CD4-positive, alpha-beta T cell treated with Interleukin-15 for 4 hours (primary cell): Measurements from ENCODE around the gene ZNF565.
"Not testable (repeated sequence)": the region's sequence is repeated elsewhere in the genome, so short reads cannot be mapped to it uniquely, and the experiment has no call there.

Experiments
- DNase-seq: peaks from one replicate; pipeline ENCODE4 v3.0.0-alpha.2; 2020; ENCODE audit warnings: low spot score

Gene ZNF565

DNA sequence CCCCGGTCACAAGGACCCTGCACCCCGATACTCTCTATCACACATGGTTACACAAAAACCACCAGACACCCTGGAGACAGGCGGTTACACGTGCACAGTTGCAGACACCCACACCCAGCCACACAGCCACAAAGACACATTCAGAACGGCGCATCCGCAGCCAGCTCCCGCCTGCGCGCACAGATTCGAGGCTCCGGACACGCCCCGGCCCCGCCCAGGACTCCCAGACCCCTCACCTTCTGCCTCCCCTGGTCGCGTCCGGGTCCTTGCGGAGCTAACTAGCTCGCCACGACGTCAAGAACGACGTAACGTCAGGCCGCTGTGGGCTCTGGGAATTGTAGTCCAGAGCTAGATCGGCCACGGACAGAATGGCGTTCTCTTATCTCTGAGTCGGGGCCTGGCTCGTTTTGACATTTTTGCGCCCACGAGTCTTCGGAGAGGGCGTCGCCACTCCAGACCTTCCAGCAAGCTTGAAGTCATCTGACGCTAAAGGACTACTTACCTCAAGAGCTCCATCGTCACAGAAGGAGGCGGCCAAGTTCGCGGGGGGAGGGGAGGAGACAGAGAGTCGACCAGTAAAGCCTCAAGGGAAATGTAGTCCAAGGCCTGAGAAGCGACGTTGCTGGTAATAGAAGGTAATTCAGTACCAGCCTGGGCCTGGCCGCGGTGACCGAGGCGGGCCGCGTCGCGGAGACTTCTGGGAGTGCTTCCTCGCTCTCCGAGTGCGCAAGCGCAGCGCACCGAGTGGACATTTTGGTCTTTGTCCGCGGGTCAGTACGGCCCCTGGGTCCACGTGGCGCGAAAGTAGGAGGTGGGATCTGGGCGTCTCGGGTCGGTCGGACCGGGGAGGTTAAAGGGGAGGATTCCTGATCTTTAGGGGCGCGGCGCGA, at the start of gene ZNF565, which contains the start of gene ZNF146:
TSS of gene ZNF565 (minus strand) at position 280 of the 890 bp plus-strand sequence. CDS start 12,680 bp downstream, outside the sequence.
TSS of gene ZNF146 (plus strand) at position 721 of the 890 bp plus-strand sequence. CDS start 21,335 bp downstream, outside the sequence.
- peak; percentile 95 for DNase-seq

DNA sequence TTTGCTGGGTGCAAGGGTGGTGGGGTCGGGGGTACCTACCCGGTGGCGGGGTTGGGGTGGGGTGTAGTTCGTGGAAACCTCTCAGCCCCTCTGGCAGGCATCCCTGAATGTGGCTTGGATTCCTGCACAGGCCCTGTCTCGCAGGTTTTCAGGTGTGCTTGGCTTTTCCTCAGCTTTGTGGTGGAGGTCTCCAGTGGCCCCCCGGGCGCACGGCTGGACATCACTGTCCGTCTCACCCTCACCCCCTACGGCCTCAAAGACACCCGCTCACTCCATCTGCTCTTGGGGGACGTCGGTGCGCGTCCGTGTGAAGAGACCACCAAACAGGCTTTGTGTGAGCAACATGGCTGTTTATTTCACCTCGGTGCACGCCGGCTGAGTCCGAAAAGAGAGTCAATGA, 44.7 kb upstream of the ZNF565 start:
- DNase-seq, result no peak

DNA sequence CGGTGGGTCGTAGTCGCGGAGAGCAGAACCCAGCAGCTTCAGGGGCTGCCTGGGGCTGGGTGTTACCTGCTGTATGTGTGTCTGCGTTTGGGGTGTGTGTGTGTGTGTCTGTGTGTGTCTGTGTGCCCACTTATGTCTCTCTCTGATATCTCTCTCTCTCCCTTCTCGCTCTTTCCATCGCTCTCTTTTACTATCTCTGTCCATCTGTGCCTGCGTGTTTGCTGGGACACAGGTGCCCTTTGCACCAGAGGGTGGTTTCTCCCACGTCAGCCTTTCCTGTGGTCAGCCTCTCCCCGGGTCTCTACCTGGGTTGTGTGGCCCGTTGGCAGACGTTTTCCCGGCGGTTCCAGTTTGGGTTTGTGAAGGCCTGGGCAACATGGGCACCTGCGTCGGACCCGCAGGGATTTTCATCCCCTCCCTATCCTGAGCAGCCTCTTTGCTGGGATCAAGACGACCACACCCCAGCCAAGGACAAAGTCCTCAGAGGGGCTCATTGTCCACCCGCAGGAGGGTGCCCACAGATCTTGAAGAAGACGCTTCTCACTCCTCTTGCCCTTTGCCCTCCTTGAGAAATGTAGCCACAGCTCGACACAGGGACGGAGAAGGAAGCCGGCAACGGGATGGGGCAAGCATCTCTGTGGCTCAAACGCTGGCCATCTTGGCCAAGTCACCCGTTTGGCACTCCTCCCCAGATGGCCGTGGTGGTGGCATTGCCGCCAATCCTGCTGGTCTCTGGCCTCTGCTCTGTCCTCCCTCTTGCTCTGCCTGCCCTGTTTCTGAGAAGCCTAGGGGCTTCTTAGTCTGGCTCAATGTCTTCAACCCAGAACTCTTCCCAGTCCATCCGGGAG, 43.8 kb upstream of the ZNF565 start:
- DNase-seq, result no peak

DNA sequence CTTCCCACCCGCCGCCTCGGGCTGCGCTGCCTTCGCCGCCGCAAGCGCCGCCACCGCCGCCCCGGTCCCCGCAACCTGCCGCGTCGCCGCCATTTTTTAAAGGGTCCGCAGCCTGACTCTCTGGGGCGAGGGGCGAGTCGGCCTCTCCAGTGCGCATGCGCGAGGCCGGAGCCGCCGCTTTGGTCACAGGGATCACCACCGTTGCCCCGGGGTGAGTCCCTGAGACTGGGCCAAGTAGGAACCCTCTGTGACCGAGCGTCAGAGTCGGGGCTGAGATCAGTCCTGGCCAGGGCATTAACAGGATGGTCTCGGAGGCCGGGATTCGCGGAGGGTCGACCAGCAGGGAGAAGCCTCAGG, 43.0 kb upstream of the ZNF565 start:
- DNase-seq, result no peak

DNA sequence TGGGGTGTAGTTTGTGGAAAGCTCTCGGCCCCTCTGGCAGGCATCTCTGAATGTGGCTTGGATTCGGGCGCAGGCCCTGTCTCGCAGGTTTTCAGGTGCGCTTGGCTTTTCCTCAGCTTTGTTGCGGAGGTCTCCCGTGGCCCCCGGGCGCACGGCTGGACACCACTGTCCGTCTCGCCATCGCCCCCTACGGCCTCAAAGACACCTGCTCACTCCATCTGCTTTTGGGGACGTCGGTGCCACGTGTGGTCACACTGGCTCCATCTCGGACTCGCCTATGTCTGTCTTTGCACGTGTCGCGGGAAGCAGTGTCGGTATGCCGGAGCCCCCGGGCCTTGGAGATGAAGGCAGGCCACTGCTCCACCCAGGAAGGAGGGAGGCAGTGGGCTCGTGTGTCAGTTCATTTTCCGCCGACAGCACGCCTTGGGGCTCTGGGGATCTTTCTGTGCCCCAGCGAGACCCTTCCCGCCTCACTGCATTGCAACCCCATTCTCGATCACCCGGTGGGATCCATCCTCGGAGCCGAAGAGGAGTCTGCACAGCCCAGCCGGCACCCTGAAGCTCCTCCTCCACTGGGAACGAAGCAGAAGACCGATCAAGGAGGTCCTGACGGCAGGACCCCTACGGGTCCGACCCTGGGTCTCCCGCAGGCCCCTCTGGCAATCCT, 42.5 kb upstream of the ZNF565 start:
- no peak for DNase-seq

DNA sequence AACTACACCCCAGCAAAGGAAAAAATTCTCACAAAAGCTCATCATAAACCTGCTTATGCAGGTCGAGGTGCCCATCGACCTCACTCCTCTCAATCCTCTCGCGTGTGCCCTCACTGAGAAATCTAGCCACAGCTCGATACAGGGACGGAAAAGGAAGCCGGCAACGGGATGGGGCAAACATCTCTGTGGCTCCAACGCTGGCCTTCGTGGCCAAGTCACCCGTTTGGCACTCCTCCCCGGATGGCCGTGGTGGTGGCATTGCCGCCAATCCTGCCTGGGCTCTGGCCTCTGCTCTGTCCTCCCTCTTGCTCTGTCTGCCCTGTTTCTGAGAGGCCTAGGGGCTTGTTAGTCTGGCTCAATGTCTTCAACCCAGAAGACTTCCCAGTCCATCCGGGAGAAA, 41.6 kb upstream of the ZNF565 start:
- DNase-seq, result no peak

DNA sequence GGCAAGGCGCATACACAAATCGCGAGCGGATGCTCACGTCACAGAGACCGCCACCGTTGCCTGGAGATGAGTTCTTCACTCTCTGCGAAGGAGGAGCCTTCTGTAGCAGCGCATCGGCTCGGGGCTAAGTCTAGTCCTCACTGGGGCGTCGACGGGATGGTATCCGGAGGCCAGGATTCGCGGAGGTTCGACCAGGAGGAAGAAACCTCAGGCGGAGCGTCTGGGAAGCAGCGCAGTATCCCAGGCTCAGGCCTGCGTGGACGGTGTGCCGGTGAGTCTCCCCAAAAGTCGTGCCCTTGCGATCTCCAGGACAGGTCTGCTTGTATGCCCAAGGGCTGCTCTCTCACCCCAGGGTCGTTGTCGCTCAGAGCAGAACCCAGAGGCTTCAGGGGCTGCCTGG, 40.9 kb upstream of the ZNF565 start:
- no peak for DNase-seq

DNA sequence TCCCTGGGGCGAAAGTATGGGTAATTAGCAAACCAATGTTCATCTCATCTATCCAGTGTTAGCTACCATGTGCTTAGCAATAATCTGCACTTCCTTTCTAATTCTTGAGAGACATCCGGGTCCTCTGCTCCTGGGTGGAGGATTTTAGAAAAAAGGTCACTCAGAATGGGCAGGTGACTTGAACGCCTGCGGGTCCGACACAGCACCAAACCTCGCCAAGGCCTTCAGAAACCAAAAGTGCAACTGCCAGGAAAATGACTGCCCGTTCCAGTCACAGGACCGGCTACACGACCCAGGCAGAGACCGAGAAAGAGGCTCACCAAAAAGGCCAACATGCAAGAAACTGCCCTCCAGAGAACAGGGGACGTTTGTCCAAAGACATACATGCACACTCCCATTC, 40.4 kb upstream of the ZNF565 start:
- no peak for DNase-seq

DNA sequence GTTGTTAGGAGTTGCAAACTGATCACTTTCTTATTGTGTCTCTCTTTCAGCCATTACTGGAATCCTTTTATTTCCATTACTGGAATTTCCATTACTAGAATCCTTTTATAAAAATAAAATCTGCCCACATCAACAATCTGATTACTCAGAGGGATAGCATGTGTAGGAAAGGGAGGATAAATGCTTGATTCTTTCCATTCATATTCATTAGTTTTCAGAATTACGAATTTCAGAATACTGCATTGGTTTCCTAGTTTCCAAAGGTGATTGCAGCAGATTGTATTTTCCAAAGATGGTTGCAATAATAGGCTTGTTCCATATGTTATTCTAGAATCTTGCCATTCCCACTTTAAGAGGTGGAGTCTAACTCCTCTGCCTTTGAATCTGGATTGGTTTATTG, 37.6 kb upstream of the ZNF565 start:
- DNase-seq, result no peak

DNA sequence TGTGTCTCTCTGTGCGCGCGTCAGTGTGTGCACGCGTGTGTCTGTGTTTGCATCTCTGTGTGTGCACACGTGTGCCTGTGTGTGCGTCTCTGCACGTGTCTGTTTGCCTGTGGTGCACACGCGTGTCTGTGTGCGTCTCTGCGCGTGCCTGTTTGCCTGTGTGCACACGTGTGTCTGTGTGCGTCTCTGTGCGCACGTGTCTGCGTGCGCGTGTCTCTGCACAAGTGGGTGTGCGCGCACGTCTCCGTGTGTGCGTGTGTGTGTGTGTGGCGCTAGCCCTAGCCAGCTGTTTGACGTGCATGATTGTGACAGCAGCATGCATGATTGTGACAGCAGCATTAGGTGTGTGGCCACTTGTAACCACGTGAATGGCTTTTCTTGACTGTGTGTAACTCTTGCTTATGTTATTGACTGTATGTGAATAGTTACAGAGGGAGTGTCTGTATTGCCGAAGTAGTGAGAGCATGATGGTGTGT, 31.6 kb upstream of the ZNF565 start:
- DNase-seq, result no peak

DNA sequence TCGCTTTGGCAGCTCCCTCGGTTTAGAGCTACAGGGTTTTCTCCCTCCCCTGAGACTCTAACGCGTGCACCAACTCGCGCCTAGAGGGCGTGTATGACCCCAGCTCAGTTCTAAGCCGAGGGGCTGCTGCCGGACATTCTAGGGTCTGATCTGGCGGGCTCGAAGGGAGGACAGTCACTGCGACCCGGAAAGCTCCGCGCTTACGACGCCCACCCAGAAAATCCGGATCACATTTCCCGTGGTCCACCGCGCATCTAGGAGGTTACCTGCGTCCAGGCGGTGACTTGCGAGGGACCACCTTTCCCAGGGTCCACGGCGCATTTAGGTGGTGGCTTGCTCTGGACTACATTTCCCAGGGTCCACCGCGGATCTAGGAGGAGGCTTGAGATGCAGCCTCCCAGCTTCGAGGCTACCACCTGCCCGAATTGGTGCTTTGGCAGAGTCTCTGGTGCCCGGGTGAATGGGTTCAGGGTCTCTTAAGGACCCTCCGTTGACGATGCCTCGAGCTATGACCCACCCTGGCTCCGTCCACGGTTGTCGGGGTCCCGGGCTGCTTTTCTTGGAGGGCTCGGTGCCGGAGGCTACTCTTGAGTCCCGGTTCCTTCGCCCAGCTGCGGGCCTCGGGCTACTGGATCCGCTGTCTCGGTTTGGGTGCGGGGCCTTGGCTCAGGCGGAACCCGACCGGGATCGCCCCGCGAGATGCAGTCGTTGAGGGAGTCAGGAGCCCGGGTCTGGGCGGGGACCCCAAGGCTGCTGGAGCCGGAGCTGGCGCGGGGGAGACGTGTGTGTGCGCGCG, 30.9 kb upstream of the ZNF565 start:
- DNase-seq, result no peak

DNA sequence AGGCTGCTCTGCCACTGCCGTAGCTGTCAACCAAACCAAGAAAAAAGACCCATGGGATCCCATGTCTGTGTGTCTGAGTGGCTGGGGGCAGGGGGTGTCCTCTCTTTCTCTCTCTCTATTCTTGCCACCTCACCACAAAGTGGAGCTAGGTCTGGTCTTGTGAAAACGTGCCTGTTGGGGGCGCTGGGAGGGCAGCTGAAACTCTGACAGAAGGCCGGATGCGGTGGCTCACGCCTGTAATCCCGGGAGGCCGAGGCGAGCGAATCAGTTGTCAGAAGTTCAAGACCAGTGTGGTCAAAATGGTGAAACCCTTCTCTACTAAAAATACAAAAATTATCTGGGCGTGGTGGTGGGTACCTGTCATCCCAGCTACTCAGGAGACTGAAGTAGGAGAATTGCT, 29.6 kb upstream of the ZNF565 start:
- no peak for DNase-seq

DNA sequence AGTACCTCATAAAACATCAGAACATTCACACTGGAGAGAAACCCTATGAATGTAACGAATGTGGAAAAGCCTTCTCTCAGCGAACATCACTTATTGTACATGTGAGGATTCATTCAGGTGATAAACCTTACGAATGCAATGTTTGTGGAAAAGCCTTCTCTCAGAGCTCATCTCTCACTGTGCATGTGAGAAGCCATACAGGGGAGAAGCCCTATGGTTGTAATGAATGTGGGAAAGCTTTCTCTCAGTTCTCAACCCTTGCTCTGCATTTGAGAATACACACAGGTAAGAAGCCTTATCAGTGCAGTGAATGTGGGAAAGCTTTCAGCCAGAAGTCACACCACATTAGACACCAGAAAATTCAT, 22.5 kb upstream of the ZNF565 start:
- DNase-seq, result no peak

DNA sequence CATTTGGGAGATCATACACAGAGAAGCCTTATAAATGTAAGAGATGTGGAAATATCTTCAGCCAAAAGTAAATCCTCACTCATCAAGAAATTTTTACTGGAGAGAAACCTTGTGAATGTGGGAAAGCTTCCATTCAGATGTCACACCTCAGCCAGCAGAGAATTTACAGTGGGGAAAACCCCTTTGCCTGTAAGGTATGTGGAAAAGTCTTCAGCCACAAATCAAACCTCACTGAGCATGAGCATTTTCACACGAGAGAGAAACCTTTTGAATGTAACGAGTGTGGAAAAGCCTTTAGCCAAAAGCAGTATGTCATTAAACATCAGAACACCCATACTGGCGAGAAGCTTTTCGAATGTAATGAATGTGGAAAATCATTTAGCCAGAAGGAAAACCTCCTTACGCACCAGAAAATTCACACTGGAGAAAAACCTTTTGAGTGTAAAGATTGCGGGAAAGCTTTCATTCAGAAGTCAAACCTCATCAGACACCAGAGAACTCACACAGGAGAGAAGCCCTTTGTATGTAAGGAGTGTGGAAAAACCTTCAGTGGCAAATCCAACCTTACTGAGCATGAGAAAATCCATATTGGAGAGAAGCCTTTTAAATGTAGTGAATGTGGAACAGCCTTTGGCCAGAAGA, 22.0 kb upstream of the ZNF565 start:
- DNase-seq, result no peak

DNA sequence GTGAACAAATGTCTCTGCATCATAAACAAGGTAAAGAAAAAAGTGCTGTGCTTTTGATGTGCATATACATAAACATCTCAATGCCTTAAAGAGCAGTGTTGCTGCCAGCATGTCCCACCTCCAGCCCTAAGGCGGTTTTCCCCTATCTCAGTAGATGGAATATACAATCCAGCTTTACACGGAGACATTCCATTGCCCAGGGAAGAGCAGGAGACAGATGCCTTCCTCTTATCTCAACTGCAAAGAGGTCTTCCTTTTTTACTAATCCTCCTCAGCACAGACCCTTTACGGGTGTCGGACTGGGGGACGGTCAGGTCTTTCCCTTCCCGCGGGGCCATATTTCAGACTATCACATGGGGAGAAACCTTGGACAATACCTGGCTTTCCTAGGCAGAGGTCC, 19.2 kb upstream of the ZNF565 start:
- not testable (repeated sequence) for DNase-seq

DNA sequence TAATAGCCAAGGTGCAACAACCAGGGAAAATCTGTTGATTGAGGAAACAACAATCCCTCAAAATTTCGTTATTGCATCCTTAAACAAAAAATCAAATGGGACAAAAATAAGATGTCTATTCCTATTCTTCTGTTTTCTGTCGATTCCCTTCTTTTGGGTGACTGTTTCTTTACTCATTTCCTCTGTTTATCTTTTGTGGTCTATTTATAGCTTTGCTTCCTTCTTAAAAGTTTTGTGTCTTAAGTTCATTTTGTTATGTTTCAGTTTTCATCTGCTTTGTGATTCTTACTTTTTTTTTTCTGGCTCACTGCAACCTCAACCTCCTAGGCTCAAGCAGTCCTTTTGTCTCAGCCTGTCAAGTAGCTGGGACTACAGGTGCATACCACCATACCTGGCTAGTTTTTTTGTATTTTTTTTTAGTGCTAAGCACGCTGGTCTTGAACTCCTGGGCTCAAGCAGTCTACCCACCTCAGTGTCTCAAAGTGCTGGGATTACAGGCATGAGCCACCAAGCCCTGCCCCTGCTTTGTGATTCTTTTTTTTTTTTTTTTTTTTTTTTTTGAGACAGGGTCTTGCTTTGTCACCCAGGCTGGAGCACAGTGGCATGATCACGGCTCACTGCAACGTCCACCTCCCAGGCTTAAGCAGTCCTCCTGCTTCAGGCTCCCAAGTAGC, 10.9 kb upstream of the ZNF565 start:
- no peak for DNase-seq

DNA sequence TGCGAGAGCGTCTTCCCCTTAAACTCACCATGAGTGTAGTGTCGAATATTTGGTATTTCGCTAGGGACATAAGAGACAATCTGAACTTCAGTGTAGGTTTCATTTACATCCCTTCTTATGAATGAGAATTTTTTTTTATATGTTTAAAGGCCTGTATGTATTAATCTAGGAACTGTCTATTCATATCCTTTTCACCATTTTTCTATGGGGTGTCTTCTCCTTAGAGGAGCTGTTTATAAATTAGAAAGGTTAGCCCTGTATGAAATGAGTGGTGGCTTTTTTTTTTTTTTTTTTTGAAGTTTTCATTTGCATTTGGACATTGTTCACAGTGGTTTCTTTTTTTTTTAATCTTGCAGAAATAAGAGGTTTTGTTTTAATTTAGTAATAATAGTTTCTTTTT, 8.0 kb upstream of the ZNF565 start:
- no peak for DNase-seq

DNA sequence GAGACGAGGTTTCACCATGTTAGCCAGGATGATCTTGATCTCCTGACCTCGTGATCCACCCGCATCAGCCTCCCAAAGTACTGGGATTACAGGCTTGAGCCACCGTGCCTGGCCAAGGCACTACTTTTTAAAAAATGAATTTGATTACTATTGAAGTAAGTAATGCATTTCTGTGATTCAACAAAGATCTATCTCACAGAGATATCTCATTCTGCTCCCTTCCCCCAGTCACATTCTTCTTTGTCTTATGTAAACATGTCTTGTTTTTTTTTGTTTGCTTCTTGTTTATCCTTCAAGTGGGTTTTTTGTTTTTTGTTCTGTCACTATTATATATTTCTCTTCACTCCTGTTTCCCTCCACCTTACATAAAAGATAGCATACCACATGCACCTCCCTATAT, 7.0 kb upstream of the ZNF565 start:
- no peak for DNase-seq

DNA sequence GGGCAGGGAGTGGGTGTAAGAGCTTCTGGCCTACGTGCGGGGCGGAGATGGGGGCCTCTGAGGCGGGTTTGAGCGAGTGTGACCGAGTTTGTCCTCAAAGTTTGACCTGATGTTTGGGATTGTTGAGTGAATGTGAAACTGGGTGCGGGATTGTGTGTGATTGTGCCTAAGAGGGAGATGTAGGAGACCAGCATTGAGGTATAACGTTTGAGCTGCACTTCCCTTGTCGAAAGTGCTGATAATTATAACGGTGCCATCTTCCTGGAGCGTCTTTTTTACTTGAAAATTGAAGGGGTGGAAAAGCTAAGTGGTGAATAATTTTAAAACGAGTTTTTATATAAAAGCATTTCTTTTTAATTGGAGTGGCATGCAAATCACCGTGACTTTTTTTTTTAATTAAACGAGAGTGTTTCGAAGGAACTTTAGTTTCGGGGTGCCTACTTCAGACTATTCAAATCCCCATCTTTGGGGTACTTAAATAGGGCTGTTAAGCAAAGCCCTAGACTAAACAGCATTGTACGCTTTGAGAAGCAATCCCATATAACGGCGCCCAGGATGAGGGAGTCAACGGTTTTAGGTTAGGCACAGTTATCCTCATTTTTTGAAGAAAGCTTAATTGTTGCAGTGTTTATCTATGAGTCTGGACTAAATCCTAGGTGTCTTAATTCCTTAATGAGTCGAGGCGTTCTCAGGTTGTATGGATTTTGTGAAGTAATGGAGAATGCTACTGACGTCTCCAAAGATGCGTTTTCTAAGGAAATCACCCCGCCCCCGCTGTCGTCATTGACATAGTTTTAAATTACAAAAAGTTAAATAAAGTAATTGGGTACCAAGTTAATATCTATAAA, 1.0 kb upstream of the ZNF565 start:
- no peak for DNase-seq

DNA sequence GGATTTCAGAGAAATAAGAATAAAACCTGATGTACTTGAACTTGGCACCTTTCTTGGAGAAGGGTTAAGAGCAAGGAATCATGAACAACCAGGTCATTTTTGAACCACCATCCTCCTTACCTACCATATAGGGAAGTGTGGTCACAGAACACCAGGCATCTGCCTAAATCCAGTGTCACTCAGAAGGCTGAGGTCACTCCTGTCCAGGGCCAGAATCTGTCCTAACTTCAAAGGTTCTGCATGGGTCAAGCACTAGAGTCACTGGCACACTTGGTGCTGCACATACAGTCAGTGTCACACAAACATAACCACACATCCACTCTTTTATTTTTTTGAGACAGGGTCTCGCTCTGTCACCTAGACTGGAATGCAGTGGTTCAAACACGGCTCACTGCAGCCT, 1.6 kb downstream of the ZNF565 start:
- DNase-seq, result no peak
